GM20000 (cell line): ENCODE measurements around the gene NUP153.

ENCODE experiments used
- DNase-seq: peaks from one replicate; pipeline ENCODE4 v3.0.0; 2012; ENCODE audit warnings: low spot score
- TF ChIP-seq, protein P1 (sequence below): IDR thresholded peaks from 2 replicates; pipeline ENCODE4 v1.5.1; 2012; ENCODE audit warnings: mild to moderate bottlenecking, control low read depth; ENCODE audit errors: extremely low read depth, missing control alignments

NUP153 gene

DNA sequence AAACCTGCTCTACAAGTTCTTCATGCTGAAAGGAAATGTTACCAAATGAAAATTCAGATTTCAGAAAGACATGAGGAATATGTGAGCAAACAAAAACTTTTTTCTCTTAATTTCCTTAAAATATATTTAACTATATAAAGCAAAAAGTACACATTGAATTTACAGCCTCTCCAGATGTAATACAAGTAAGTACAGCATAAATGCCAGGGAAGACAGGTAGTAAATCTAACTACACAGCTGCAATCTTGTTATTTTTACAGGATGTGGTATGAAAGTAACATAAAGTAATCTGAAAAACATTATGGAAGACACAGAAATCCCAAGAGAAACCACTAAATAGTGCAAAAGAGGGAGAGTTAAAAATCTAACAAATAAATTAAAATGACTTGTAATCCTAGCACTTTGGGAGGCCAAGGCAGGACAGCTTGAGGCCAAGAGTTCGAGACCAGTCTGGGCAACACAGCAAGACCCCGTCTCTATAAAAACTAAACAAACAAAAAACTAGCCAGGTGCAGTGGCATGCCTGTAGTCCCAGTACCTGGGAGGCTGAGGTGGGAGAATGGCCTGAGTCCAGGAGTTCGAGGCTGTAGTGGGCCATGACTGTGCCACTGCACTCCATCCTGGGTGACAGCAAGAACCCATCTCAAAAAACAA, 55.9 kb downstream of the NUP153 start:
- DNase-seq = no peak
- TF ChIP-seq, protein P1, sequence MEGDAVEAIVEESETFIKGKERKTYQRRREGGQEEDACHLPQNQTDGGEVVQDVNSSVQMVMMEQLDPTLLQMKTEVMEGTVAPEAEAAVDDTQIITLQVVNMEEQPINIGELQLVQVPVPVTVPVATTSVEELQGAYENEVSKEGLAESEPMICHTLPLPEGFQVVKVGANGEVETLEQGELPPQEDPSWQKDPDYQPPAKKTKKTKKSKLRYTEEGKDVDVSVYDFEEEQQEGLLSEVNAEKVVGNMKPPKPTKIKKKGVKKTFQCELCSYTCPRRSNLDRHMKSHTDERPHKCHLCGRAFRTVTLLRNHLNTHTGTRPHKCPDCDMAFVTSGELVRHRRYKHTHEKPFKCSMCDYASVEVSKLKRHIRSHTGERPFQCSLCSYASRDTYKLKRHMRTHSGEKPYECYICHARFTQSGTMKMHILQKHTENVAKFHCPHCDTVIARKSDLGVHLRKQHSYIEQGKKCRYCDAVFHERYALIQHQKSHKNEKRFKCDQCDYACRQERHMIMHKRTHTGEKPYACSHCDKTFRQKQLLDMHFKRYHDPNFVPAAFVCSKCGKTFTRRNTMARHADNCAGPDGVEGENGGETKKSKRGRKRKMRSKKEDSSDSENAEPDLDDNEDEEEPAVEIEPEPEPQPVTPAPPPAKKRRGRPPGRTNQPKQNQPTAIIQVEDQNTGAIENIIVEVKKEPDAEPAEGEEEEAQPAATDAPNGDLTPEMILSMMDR = no peak

DNA sequence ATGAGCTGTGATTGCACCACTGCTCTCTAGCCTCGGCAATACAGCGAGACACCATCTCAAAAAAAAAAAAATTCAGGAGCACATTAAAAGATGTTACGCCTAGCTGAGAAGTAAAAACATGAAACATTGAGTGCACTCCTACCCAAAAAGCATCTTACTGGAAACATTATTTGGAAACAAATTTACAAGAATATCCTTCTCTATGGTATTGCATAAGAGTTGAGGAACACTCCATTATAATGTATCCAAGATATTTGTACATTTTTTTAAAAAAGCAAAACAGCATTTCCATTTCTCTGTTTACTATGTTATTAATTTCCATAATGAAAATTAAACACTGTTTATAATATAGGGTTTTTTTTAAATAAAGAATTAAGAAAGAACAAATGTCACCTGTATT, 58.0 kb downstream of the NUP153 start:
- no peak for DNase-seq
- TF ChIP-seq, protein P1 = no peak

DNA sequence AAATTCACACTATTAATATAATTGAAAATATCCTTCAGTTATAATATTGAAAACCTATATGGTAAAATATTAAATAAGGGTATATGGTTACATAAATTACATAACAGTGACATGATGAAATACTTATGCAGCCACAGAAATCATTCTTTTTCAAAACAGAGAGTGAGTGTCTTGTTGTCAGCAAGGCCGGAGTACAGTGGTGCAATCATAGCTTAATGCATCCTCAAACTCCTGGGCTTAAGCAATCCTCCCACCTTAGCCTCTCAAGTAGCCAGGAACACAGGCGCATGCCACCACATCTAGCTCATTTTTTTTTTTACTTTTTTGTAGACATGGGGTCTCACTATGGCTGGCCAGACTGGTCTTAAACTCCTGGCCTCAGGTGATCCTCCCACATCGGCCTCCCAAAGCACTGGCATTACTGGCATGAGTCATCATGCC, 66.2 kb downstream of the NUP153 start:
- no peak for DNase-seq
- TF ChIP-seq, protein P1 = no peak

DNA sequence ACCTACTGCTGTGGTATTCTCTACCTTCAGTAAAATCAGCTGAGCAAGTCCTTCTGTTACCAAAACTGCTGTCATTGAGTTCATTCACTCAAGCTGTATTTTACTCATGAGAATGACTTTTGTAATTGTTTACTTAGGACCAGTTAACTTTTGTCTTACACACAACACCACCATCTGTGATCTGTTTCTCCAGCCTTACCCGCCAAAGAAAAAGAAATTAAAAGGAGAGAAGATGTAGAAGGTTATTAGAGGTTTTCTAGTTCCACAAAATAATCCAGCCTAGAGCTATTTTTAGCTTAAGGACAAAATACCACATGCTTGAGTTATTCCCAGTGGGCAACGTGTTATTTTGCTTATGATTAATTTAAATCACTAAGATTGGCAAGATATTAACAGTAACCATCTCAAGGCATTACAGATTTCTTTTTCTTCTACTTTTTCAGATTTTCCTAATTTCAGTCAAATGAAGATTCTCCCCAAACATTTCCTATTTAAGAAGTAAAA, 68.5 kb downstream of the NUP153 start:
- TF ChIP-seq, protein P1 = no peak
- no peak for DNase-seq

DNA sequence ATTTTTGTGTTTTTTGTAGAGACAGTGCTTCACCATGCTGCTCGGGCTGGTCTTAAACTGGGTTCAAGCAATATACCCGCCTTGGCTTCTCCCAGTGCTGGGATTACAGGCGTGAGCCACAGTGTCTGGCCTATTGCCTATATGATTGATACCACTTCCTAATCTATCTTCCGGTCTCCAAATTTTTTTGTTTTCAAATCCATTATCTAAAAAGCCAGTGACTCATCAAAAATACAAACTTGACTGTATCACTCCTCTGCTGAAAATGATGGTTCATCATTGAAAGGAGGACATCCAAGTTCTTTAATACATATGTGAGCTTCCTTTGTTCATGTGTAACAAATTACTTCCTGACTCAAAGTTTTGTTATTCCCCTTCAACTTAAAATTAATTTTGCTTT, 71.2 kb downstream of the NUP153 start:
- DNase-seq = no peak
- TF ChIP-seq, protein P1 = no peak

DNA sequence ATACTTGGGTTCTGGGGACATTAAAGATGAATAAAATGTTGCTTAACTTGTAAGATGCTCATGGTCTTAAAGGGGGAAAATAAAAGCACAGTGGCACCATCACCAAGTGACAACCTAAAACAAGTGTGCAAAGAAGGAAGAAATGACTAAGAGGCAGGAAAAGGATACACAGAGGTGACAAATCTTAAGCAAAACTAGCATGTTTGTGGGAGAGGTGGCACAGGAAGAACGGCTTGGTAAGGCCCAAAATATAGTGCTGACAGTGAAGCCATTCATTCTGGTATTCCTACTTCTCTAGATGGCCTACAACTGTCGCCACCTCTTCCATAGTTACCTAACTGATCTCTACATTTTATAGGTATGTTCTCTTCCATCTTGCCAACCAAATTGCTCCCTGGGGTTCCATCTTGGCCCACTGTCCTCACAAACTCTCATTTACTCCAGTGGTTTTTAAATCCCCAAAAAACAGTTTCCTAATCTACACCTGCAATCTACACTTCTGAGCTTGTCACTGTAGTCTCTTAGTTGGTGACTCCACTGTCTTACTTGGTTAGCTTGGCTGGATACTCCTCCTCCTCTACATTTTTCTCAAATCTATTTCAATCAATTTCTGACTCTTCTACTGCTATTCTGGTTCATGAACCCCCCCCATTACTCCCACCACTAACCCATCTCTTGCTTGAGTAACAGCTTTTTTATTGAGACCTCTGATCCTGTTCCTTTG, 73.1 kb downstream of the NUP153 start:
- TF ChIP-seq, protein P1 = no peak

DNA sequence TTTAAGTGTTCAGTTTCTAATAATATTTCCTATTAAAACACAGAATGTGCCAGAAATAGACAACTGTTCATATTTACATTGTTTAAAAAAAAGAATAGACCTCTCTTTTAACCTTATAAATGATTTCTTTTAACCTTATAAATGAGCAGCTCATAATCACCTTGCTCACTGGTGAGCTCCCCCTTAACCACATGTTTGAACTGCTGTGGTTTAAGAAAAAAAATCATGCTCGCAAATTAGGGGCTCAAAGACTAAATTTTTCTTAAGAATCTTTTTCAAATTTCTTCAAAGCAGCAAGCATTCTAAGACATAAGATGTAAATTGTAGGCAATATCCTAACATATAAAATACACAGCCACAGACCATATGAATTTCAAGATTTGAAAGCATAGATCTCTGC, 73.8 kb downstream of the NUP153 start:
- DNase-seq = no peak
- TF ChIP-seq, protein P1 = no peak

More for the DNA sequence above, 73.1 kb downstream of the NUP153 start:
- no peak for DNase-seq
